GM18951 (cell line): ENCODE results near the gene ZGRF1.

Experiments used
- POLR2A ChIP-seq: IDR thresholded peaks from 4 replicates; pipeline ENCODE4 v1.6.1; 2011; ENCODE audit warnings: mild to moderate bottlenecking; ENCODE audit not compliant: insufficient read length, insufficient read depth; ENCODE audit errors: extremely low read depth
- in situ Hi-C: fragments of 300-500 bp; cut with MboI; formaldehyde crosslinking; loops from one replicate; pipeline ENCODE4 v1.12.0; 2022; ENCODE audit warnings: low sequenced_read_pairs, mixed read lengths, inconsistent platforms; ENCODE audit not compliant: unreplicated experiment

ZGRF1 gene

DNA sequence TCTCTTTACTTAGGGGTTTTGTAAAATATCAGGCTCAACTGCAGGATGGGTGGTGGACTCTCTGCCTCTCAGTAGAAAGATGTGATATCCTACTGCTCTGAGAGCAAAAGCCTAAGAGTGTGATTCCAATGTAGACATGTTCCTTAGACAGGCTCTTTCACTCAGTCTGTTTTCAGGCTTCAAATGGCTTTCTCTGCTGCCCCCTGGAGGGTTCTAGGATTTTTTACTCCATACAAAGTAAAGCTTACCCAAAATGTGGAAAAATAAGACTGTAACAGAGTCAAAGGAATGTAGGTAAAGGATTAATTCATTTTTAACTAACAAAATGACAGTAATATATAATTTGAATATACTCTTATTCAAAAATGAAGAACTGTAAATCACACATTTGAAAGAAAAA lies 32.1 kb downstream of the ZGRF1 start:
- in situ Hi-C loops: loop anchor here (10.0 kb wide), 1 partner anchor 280 kb away; no protein-coding TSS in a partner anchor
- no peak for TF ChIP-seq POLR2A

- in situ Hi-C loops: no loop called here
- TF ChIP-seq POLR2A: no peak
Measured at GRCh38 chr4:112594993-112595392, 41.7 kb downstream of the ZGRF1 start.

DNA sequence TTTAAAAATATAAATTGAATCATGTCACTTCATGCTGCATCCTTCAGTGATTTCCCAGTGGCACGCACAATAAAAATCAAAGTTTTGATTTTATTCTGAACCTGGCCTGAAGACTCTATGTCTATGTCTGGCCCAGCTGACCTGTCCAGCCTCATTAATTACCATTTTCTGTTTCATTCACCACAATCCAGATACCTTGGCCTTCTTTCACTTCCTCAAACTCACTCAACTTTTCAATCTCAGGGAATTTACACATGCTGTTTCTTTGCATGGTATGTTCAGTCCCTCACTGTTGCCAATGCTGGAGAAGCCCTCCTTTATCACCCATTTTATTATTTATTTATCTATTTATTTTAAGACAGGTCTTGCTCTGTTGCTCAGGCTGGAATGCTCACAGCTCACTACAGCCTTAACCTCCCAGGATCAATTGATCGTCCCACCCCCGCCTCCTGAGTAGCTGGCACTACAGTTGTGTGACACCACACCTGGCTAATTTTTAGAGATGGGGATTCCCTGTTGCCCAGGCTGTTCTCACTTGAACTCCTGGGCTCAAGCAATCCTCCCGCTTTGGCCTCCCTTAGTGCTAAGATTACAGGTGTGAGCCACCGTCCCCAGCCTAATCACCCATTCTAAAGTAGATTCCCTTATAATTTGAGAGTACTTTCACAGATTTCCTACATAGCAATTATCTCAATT lies 43.1 kb downstream of the ZGRF1 start:
- no peak for TF ChIP-seq POLR2A
- in situ Hi-C loops: no loop called here

DNA sequence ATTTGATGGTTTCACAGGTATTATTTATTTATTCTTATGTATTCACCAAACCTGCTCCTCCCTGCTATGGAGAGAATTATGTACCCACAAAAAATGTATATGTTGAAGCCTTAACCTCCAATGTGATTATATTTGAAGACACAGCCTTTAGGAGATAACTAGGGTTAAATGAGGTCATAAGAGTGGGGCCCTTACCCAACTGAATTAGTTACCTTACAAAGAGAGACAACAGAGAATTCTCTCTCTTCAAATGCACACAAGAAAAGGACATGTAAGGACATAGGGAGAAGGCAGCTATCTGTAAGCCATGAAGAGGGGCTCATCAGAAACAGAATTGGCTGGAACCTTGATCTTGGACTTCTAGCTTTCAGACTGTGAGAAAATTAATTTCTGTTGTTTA lies 44.0 kb downstream of the ZGRF1 start:
- TF ChIP-seq POLR2A: no peak
- in situ Hi-C loops: no loop called here

- TF ChIP-seq POLR2A: no peak
- in situ Hi-C loops: no loop called here
Measured at GRCh38 chr4:112591593-112591992, 45.1 kb downstream of the ZGRF1 start.

DNA sequence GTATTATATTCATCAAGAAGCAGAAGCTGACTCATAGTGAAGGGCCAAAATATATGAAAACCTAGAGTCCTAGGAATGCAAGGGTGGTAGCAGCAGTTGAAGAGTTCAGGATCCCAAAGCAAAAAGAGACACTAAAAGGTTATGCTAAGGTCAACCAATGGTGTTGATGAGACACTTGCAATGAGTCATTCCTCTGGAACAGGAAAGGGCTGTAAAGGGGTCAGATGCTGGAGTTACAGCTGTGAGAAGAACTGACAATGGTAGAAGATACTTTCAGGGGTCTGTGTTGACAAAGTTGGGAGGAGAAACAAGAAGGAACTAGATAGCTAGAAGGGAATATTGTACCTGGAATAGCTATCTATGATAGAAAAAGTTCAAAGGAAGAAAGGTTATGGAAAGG lies 47.5 kb downstream of the ZGRF1 start:
- in situ Hi-C loops: no loop called here
- no peak for TF ChIP-seq POLR2A

GRCh38 chr4:112585977-112586736 lies 50.6 kb downstream of the ZGRF1 start:
- in situ Hi-C loops: no loop called here
- no peak for TF ChIP-seq POLR2A

DNA sequence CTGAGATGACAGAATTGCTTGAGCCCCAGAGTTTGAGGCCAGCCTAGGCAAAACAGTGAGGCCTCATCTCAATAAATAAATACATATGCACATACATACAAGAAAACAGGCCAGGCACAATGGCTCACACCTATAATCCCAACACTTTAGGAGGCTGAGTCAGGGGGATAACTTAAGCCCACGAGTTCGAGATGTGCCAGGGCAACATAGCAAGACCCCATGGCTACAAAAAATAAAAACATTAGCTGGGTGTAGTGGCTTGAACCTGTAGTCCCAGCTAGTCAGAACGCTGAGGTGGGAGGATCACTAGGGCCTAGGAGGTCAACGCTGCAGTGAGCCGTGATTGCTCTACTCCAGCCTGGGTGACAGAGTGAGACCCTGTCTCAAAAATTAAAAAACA lies 69.2 kb downstream of the ZGRF1 start:
- in situ Hi-C loops: no loop called here
- TF ChIP-seq POLR2A: no peak

- in situ Hi-C loops: no loop called here
- TF ChIP-seq POLR2A: no peak
Measured at GRCh38 chr4:112564706-112565270, 71.9 kb downstream of the ZGRF1 start.

DNA sequence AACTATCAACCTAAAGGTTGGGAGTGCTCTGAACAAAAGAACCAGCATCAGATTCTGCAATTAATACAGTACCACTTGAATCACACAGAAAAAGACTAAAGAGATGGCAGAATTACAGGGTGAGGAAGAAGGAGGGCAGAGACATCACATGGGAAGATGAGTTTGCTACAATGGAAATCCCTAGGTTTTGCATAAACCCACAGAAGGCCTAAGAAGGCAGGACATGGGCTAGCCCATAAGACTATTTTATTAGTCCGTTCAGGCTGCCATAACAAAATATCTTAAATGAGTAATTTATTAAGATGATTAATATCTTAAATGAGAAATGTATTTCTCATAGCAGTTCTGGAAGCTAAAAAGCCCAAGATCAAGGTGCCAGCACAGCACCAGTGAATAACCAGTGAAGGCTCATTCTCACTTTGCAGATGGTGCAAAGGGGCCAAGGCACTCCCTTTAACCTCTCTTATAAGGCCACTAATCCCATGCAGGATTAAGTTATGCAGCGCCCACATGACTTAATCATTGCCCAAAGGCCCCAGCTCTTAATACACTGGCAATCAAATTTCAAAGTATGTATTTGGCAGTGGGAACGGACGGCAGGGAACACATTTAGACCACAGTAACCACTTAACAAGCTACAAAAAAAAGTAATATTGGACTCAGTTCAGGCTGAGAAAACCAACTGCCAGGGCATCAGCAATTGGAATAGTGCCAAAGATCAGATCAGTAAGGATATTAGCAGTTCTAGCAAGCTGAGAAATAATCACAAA lies 73.1 kb downstream of the ZGRF1 start:
- no peak for TF ChIP-seq POLR2A
- in situ Hi-C loops: no loop called here

DNA sequence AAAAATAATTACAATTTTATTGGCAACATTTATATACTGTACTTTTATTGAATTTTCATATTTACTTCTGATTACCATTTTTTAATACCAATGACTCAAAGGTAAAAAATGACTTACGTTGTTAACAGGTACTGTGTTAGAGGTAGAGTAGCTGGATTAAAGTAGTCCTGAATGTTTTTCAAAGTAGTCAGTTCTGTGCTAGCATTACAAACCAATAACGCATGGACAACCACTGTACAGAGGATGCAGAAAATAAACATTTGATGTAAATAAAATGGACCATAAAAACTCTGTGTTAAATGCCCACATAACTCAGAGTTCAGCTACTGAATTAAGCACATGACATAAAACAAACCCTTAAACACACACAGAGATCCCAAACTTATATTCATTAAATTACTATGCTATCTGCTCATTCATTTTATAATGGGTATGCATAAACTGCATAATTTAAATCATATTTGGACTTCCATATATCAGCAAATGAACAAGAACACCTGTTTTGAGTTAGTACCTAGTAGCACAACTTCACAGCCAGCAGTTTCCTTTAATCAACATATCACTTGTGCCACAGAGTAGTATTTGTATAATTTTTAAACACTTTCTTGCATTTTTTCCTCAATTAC lies 74.3 kb downstream of the ZGRF1 start:
- in situ Hi-C loops: no loop called here
- no peak for TF ChIP-seq POLR2A

GRCh38 chr4:112560084-112560483 lies 76.6 kb downstream of the ZGRF1 start:
- TF ChIP-seq POLR2A: no peak
- in situ Hi-C loops: no loop called here

GRCh38 chr4:112559053-112559452 lies 77.7 kb downstream of the ZGRF1 start:
- in situ Hi-C loops: no loop called here

More at GRCh38 chr4:112559053-112559452, 77.7 kb downstream of the ZGRF1 start:
- no peak for TF ChIP-seq POLR2A
